Stimulated activated CD4-positive, alpha-beta T cell treated with anti-CD3 and anti-CD28 coated beads, Interleukin-12 subunit alpha, Interleukin-12 subunit beta, amount 100 ng/mL, for 48 hours (primary cell): ENCODE measurements around the gene ENDOU.

Experiments
- DNase-seq, 3 donors: peaks; one replicate each; pipeline ENCODE4 v3.0.0-alpha.2; 2020; ENCODE audit warnings: low read depth in 2 of 3, low spot score in 1 of 3

Gene ENDOU, protein sequence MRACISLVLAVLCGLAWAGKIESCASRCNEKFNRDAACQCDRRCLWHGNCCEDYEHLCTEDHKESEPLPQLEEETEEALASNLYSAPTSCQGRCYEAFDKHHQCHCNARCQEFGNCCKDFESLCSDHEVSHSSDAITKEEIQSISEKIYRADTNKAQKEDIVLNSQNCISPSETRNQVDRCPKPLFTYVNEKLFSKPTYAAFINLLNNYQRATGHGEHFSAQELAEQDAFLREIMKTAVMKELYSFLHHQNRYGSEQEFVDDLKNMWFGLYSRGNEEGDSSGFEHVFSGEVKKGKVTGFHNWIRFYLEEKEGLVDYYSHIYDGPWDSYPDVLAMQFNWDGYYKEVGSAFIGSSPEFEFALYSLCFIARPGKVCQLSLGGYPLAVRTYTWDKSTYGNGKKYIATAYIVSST

GRCh38 chr12:47725091-47725772, at the start of gene ENDOU:
TSS of gene ENDOU (minus strand) at chr12:47725490. CDS start at chr12:47725413, 77 bp downstream.
- no peak for DNase-seq

DNA sequence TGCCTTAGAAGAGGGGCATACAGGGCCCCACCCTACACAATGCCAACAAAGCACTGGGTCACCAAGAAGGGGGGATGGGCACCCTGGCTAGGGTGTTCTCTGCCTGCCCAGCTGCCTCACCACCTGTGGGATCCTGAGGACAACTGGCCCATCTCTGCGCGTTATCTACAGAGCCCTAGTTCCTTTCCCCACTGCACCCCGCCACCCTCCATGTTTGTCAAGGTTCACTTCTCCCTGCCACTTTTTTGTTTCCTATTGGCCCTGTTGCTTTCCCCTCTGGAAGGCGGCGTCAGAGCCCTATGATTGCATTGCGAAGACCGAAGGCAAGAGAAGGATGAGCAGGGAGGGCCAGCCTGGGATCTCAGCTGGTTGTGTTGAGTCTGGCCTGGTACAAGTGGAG, 49.4 kb upstream of the ENDOU start:
- DNase-seq, result no peak

- no peak for DNase-seq
These were observed 48.7 kb upstream of the ENDOU start for GRCh38 chr12:47773858-47774580.

GRCh38 chr12:47773062-47773857, 48.0 kb upstream of the ENDOU start, which contains the start of gene SLC48A1:
TSS of gene SLC48A1 (plus strand) at chr12:47773238. CDS start at chr12:47773305, 67 bp downstream.
- DNase-seq, result peak in 2 of 3 donors; percentile 43 to 63

- no peak for DNase-seq
These were observed 47.4 kb upstream of the ENDOU start for GRCh38 chr12:47772738-47773061.

DNA sequence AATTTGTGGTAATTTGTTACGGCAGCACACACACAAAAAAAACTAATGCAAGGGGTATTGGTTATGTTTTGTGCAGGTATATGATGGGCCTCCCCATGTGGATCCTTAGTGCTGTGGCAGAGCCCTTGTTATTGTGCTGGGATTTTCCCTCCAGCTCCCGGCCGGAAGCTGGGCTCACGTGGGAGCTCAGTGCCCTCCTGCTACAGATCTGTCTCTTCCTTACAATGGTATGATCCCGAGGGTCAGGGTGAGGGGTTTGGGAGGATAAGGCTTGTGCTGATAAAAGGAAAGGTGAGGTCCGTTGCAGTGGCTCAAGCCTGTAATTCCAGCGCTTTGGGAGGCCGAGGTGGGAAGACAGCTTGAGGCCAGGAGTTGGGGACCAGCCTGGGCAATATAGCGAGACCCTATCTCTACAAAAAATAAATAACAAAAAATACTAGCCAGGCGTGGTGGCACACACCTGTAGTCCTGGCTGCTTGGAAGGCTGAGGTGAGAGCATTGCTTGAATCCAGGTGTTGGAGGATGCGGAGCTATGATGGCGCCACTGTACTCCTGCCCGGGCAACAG, 46.9 kb upstream of the ENDOU start:
- DNase-seq, result no peak

DNA sequence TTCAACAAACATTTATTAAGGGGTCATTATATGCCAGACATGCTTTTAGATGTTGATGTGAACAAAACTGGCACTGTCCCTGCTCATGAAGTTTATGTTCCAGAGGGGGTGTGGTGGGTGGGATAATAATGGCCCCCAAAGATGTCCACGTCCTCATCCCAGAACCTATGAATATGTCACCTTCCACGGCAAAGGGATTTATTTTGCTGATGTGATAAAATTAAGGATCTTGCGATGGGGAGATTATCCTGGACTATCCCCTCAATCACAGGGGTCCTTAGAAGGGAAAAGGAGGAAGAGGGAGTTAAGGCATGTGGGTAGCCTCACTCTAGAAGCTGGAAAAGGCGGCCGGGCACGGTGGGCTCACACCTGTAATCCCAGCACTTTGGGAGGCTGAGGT, 46.0 kb upstream of the ENDOU start:
- no peak for DNase-seq

DNA sequence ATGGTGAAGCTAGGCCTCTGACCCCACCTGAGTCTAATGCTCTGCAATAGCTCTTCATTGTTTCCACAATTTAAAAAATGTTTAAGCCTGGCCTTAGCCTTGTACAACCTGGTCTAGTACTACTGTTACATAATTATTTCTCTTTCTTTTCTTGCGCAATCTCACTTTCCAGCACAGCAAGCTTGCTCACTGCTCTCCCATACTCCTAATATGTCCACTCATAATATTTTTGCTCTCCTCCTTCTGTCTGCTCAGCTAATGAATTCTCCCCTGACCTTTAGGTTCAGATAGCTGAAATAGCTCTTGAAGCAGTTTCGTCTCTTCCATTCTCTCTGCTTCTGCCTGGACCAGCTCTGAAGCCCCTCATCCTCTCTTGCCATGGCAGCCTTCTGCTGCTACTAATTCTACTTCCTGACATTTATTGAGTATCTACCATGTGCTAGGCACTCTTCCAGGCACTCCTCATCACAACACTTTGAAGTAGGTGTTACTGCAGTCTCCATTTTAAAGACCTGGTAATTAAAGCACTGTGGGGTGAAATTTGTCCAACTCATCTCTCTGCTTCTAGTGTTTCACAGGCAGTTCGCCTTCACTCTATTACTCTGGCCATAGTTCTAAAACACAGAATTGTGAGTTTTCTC, 44.9 kb upstream of the ENDOU start:
- DNase-seq, result no peak

DNA sequence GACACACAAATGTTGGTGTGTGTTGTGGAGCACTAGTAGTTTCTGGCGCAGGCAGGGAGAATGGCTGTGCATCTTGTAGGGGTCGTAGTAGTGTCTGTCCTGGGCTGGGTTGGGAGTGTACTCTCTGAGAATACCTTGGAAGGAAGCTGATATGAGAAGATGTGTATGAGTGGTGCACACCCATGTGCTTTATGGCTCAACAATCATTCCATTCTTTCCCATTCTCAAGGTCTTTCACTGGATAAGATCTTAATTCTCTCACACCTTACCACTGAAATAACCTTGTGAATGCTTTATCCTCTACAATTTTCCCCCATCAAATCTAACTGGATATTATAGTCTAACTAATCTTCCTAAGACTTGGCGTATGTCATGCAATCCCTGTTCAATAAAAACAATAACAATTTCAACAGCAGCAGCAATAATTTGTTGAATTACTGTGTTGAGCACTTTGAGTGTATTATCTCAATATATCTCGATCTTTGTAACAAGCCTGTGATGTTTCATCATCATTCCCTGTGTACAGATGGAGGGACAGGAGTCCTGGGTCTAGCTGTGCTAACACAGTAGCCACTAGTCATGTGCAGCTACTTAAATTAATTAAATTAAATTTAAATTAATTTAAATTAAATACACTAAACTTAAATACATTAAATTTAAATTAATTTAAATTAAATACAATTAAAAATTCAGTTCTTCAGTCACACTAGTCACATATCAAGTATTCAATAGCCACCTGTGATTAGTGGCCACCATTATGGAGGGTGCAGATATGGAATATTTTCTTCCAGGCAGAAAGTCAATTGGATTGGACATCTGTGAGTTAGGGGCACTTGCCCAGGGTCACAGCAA, 44.2 kb upstream of the ENDOU start:
- DNase-seq, result no peak

- no peak for DNase-seq
These were observed 43.1 kb upstream of the ENDOU start for GRCh38 chr12:47768323-47768811.

GRCh38 chr12:47767216-47767724, 42.0 kb upstream of the ENDOU start:
- DNase-seq, result peak; percentile 53 to 69 (median 66)

GRCh38 chr12:47766502-47767215, 41.4 kb upstream of the ENDOU start:
- no peak for DNase-seq

GRCh38 chr12:47763481-47764346, 38.4 kb upstream of the ENDOU start:
- no peak for DNase-seq

DNA sequence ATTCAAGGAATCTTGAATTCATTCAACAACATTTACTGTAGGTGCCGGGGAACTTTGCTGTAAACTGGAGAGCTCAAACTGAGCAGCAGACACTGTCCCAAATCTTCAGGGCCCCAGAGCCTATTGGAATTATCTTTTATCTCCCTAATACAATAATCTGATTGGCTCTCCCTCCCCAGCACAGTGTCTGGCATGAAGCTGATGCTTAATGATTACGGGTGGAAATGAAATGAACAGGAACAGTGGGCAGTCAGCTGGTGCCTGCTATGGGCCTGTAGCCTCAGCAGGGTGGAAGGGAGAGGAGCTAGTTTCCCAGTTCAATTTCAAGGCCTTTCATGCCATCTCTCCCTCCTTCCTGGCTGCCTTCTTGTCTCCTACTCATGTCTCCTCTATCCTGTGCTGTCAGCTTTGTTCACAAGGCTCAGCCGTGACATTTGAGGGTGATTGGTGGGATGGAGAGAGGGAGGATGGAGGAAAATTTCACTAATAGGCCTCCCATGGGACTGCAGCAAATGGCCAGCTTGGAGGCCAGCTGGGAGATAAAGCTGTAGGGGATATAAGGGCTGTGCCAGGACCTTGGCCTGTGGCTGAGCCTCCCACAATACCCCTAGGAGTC, 37.7 kb upstream of the ENDOU start:
- no peak for DNase-seq

- peak; percentile 42 to 64 (median 51) for DNase-seq
These were observed 33.8 kb upstream of the ENDOU start, which contains the start of gene RAPGEF3 for GRCh38 chr12:47758834-47759690. TSS of gene RAPGEF3 (minus strand) at chr12:47758880. CDS start at chr12:47758556, 324 bp downstream.

- DNase-seq, result no peak
These were observed 33.2 kb upstream of the ENDOU start for GRCh38 chr12:47758584-47758833.
